SK-N-SH (cell line): ENCODE data around the gene GDPD5. TPM values are rescaled to one million over a fixed set of nuclear protein-coding genes. Genes with fewer than 3 reads are reported as not detected.

Experiments
- CTCF ChIA-PET: fragments of 300-600, 350-600 bp; formaldehyde crosslinking; extraction: SDS; loops from one replicate; lab custom pipeline; 2021; lab: Yijun Ruan, JAX
- POLR2A ChIA-PET: fragments of 350-600 bp; sonication (Branson Sonifier 250); formaldehyde crosslinking; extraction: SDS; loops from one replicate; lab custom pipeline; 2020; ENCODE audit warnings: antibody characterized with exemption, inconsistent platforms; lab: Yijun Ruan, JAX
- DNase-seq: peaks from one replicate; pipeline ENCODE4 v3.0.0; 2012
- H2AFZ ChIP-seq: fragments of 200-600 bp; sonication (generic); 2 replicates; pipeline ENCODE4 v1.8.1; 2016; ENCODE audit warnings: antibody characterized with exemption, mild to moderate bottlenecking, low read depth
- H3F3A ChIP-seq: fragments of 200-600 bp; sonication (generic); replicated peaks from 2 replicates; pipeline ENCODE3; 2016; ENCODE audit warnings: antibody characterized with exemption, mild to moderate bottlenecking; ENCODE audit not compliant: insufficient read depth
- H3K27ac ChIP-seq, 2 experiments: fragments of 200-500 bp in 1 of 2; fragments of 200-600 bp in 1 of 2; sonication (Bioruptor generic) in 1 of 2; sonication (generic), shearing (Covaris generic) in 1 of 2; 2 replicates each; pipeline versions ENCODE4 v1.5.1 to v1.6.1; 2014 to 2016; ENCODE audit warnings: low read depth in 2 of 2, inconsistent platforms in 1 of 2, low read length in 1 of 2, mild to moderate bottlenecking in 1 of 2, mixed read lengths in 1 of 2
- H3K27me3 ChIP-seq: fragments of 200-600 bp; sonication (generic), shearing (Covaris generic); 2 replicates; pipeline ENCODE4 v1.6.1; 2016; ENCODE audit warnings: mixed run types; ENCODE audit not compliant: insufficient read depth
- H3K36me3 ChIP-seq, 2 experiments: fragments of 200-500 bp in 1 of 2; fragments of 200-600 bp in 1 of 2; sonication (Bioruptor generic) in 1 of 2; sonication (generic) in 1 of 2; replicated peaks in 1 of 2; 2 replicates each; pipeline versions ENCODE3 to v1.5.1; 2014 to 2016; ENCODE audit warnings: low read length in 1 of 2, mild to moderate bottlenecking in 1 of 2; ENCODE audit not compliant: insufficient read depth in 2 of 2, control insufficient read depth in 1 of 2
- H3K4me1 ChIP-seq, 2 experiments: fragments of 200-500 bp in 1 of 2; fragments of 200-600 bp in 1 of 2; sonication (Bioruptor generic) in 1 of 2; sonication (generic), shearing (Covaris generic) in 1 of 2; 2 replicates each; pipeline versions ENCODE4 v1.5.1 to v1.6.1; 2014 to 2016; ENCODE audit warnings: low read depth in 1 of 2, low read length in 1 of 2, mixed run types in 1 of 2; ENCODE audit not compliant: insufficient read depth in 2 of 2, control insufficient read depth in 1 of 2
- H3K4me2 ChIP-seq: fragments of 200-600 bp; sonication (generic), shearing (Covaris generic); 2 replicates; pipeline ENCODE4 v1.6.1; 2017; ENCODE audit warnings: mixed run types
- H3K4me3 ChIP-seq, 2 experiments: fragments of 200-500 bp in 1 of 2; fragments of 200-600 bp in 1 of 2; sonication (Bioruptor generic) in 1 of 2; sonication (generic), shearing (Covaris generic) in 1 of 2; 2 replicates each; pipeline versions ENCODE4 v1.5.1 to v1.8.1; 2014 to 2016; ENCODE audit warnings: low read depth in 2 of 2, inconsistent platforms in 1 of 2, low read length in 1 of 2, mild to moderate bottlenecking in 1 of 2, mixed read lengths in 1 of 2, moderate library complexity in 1 of 2
- H3K79me2 ChIP-seq: fragments of 200-600 bp; sonication (generic); 2 replicates; pipeline ENCODE4 v1.8.1; 2017; ENCODE audit warnings: mild to moderate bottlenecking; ENCODE audit not compliant: insufficient read depth
- H3K9ac ChIP-seq: fragments of 200-600 bp; sonication (generic); 2 replicates; pipeline ENCODE4 v1.6.1; 2017; ENCODE audit warnings: mixed run types
- H3K9me2 ChIP-seq: fragments of 200-600 bp; sonication (generic); 2 replicates; pipeline ENCODE4 v1.6.1; 2017; ENCODE audit warnings: mixed run types
- H3K9me3 ChIP-seq: fragments of 200-600 bp; sonication (generic); 2 replicates; pipeline ENCODE4 v1.6.1; 2017; ENCODE audit warnings: mixed run types, mild to moderate bottlenecking, moderate library complexity
- H4K20me1 ChIP-seq: fragments of 200-600 bp; sonication (generic); 2 replicates; pipeline ENCODE4 v1.6.1; 2017; ENCODE audit warnings: mild to moderate bottlenecking, mixed run types; ENCODE audit not compliant: insufficient read depth
- ELF1 ChIP-seq: IDR thresholded peaks from 2 replicates; pipeline ENCODE4 v1.4.0; 2012
- FOSL2 ChIP-seq: IDR thresholded peaks from 2 replicates; pipeline ENCODE4 v1.4.0; 2012; ENCODE audit warnings: low read depth, mild to moderate bottlenecking, moderate library complexity, borderline replicate concordance
- FOXM1 ChIP-seq: IDR thresholded peaks from 2 replicates; pipeline ENCODE4 v1.4.0; 2012; ENCODE audit warnings: low read depth, mild to moderate bottlenecking
- GABPA ChIP-seq: IDR thresholded peaks from 2 replicates; pipeline ENCODE4 v1.4.0; 2012; ENCODE audit warnings: low read depth, mild to moderate bottlenecking
- JUND ChIP-seq: IDR thresholded peaks from 2 replicates; pipeline ENCODE4 v1.4.0; 2012
- PBX3 ChIP-seq: IDR thresholded peaks from 2 replicates; pipeline ENCODE4; 2012
- POLR2AphosphoS5 ChIP-seq: IDR thresholded peaks from 2 replicates; pipeline ENCODE4 v1.6.1; 2012; ENCODE audit warnings: low read depth, low read length
- RAD21 ChIP-seq: IDR thresholded peaks from 2 replicates; pipeline ENCODE4 v1.6.1; 2012; ENCODE audit warnings: mild to moderate bottlenecking, low read length
- REST ChIP-seq: IDR thresholded peaks from 2 replicates; pipeline ENCODE4 v1.6.1; 2012; ENCODE audit warnings: mild to moderate bottlenecking, low read depth, low read length, moderate library complexity
- SIN3A ChIP-seq: IDR thresholded peaks from 2 replicates; pipeline ENCODE4 v1.6.1; 2012; ENCODE audit warnings: low read depth, mild to moderate bottlenecking, low read length, moderate library complexity, borderline replicate concordance
- TEAD4 ChIP-seq: IDR thresholded peaks from 2 replicates; pipeline ENCODE4 v1.4.0; 2012; ENCODE audit warnings: mild to moderate bottlenecking, borderline replicate concordance; ENCODE audit not compliant: insufficient read depth
- ZBTB33 ChIP-seq: IDR thresholded peaks from 2 replicates; pipeline ENCODE4 v1.4.0; 2012; ENCODE audit warnings: low read depth, borderline replicate concordance
- WGBS: methylation state at CpG from one replicate; pipeline ENCODE4 v1.1.6; 2017; ENCODE audit warnings: low lambda C conversion rate; 5-methylcytosine and 5-hydroxymethylcytosine counted together
- polyA plus RNA-seq, 3 experiments: library from polyadenylated mRNA; depleted of rRNA; stranded (reverse); fragments of >200 nt; gene quantifications; 2 replicates each; pipeline ENCODE4 v1.2.3, GENCODE V29; 2012

GDPD5 gene
- polyA plus RNA-seq, 1 of the 3 experiments (the other 2 are of a cell fraction) = 2.2 TPM

GRCh38 chr11:75549370-75549958 lies 23.7 kb upstream of the GDPD5 start:
- Histone ChIP-seq H3F3A (peaks cover 5% of the 10 kb centered on the region), H3K4me1 (peaks cover 9 to 27% of the 10 kb centered on the region in 2 experiments), H4K20me1 (no peaks in the 10 kb centered on the region), H2AFZ (no peak overlapping the region), H3K27me3 (no peaks in the 10 kb centered on the region), H3K79me2 (no peaks in the 10 kb centered on the region), H3K27ac (no peak overlapping the region), H3K4me3 (no peak overlapping the region), H3K9ac (no peak overlapping the region), H3K9me2 (no peaks in the 10 kb centered on the region), H3K9me3 (no peaks in the 10 kb centered on the region), H3K4me2 (no peak overlapping the region), H3K36me3 (no peaks in the 10 kb centered on the region)
- 95% methylated on average over 5 of the region's 5 CpGs for WGBS
- ChIA-PET POLR2A (no interaction called here), CTCF (interaction anchor here (1.0 to 1.5 kb wide), 5 partner anchors 26 to 319 kb away, joined by 3 to 7 read pairs (median 4); no protein-coding TSS in a partner anchor)
- no peak for TF ChIP-seq PBX3
- no peak for TF ChIP-seq FOSL2
- no peak for TF ChIP-seq RAD21
- TF ChIP-seq ELF1 = no peak
- no peak for TF ChIP-seq GABPA
- TF ChIP-seq ZBTB33 = no peak
- TF ChIP-seq TEAD4 = no peak
- TF ChIP-seq POLR2AphosphoS5 = no peak
- TF ChIP-seq FOXM1 = no peak
- no peak for TF ChIP-seq JUND
- no peak for TF ChIP-seq SIN3A
- no peak for TF ChIP-seq REST
- DNase-seq = no peak
